NCI-H2081 (cell line): ENCODE data around the gene CAPRIN2.

Experiments
- DNase-seq, 2 experiments: peaks; one replicate each; lab custom pipeline; 2025; lab: John Stamatoyannopoulos, UW

Gene CAPRIN2, protein sequence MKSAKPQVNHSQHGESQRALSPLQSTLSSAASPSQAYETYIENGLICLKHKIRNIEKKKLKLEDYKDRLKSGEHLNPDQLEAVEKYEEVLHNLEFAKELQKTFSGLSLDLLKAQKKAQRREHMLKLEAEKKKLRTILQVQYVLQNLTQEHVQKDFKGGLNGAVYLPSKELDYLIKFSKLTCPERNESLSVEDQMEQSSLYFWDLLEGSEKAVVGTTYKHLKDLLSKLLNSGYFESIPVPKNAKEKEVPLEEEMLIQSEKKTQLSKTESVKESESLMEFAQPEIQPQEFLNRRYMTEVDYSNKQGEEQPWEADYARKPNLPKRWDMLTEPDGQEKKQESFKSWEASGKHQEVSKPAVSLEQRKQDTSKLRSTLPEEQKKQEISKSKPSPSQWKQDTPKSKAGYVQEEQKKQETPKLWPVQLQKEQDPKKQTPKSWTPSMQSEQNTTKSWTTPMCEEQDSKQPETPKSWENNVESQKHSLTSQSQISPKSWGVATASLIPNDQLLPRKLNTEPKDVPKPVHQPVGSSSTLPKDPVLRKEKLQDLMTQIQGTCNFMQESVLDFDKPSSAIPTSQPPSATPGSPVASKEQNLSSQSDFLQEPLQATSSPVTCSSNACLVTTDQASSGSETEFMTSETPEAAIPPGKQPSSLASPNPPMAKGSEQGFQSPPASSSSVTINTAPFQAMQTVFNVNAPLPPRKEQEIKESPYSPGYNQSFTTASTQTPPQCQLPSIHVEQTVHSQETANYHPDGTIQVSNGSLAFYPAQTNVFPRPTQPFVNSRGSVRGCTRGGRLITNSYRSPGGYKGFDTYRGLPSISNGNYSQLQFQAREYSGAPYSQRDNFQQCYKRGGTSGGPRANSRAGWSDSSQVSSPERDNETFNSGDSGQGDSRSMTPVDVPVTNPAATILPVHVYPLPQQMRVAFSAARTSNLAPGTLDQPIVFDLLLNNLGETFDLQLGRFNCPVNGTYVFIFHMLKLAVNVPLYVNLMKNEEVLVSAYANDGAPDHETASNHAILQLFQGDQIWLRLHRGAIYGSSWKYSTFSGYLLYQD

GRCh38 chr12:30754750-30755394 is at the start of gene CAPRIN2:
TSS of gene CAPRIN2 (minus strand) at chr12:30754951. CDS start at chr12:30753520, 1,431 bp downstream.
- DNase-seq = peak; percentile 95

- no peak for DNase-seq
Observed at GRCh38 chr12:30797689-30798088, 42.9 kb upstream of the CAPRIN2 start.

GRCh38 chr12:30796891-30797371 is 42.2 kb upstream of the CAPRIN2 start:
- no peak for DNase-seq

DNA sequence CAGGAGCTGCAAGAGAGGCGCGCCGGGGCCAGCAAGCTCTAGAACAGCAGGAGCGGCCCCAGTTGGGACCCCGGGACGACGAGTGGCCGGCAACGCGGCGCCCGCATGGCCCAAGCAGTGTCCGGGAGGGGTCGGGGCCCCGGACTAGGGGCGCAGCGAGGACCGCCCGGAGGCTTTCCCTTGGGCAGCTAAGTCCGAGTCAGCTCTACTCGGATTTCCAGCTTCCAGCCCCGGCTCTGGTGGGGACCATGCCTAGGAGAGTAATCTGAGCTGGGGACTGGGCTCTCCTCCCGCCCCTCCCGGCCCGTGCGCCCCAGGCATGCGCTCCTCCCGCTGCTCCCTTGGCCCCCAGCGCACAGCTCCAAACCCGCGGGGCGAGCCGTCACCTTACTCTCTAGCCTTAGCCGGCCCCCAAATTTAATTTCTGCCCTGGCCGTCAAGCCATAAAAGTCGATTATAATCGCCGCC is 41.6 kb upstream of the CAPRIN2 start:
- no peak for DNase-seq

DNA sequence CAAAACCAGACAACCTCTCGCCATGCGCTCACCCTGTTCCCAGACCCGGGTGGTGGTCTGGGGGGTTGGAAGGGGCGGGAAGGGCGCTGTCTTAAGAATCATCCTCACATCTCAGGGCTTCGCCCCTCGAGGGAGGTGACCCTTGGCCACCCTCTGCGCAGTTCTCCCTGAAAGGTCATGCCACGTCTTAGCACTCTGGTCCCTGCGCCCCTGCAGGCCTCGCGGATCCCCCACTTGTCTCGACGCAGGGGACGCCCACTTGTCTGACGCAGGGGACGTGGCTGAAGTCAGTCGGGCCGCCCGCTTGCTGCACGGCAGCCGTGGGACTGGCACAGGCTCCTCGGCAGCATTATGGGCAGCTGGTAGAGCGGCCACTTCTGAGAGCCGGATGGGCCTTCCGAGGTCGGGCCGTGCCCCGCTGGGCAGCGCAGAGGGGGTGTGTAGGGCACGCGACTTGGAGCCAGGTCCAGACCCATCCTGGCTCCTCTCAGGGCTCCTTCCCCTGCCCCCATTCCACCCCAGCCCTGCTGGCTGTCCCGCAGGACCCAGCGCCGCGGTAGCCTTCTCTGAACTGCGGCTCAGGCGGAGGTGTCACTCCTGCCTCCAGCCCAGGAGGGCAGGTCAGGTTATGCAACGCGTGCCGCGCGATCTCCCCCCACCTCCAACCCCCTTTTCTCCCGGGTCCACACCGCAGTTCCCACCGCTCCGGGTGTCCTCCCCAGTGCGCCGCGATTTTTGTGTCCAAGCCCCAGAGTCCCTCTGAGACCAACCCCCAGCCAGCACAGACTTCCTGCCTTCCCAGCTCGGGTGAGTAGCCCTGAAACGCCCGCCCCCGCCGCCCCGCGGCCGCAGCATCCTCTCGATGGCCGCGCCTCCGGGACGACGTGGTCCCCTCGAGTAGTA is 40.9 kb upstream of the CAPRIN2 start:
- DNase-seq = peak; percentile 22 to 31

GRCh38 chr12:30794591-30795409 is 40.0 kb upstream of the CAPRIN2 start:
- no peak for DNase-seq

DNA sequence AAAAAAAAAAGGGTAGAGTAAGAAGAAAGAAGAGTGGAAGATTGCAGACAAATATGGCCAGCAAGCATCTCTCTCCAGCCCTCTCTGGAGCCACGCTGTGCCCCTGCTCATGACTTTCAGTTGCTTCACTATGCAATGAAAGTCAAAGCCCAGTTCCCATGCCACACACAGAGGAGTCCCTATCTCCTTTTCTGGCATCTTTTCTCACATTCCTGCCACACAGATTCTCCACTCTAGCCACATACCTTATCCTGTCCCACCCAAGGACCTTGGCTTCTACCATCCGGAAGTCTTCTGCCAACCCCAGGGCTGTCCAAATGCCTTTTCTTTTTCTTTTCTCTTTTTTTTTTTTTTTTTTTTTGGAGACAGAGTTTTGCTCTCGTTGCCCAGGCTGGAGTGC is 39.3 kb upstream of the CAPRIN2 start:
- DNase-seq = no peak

DNA sequence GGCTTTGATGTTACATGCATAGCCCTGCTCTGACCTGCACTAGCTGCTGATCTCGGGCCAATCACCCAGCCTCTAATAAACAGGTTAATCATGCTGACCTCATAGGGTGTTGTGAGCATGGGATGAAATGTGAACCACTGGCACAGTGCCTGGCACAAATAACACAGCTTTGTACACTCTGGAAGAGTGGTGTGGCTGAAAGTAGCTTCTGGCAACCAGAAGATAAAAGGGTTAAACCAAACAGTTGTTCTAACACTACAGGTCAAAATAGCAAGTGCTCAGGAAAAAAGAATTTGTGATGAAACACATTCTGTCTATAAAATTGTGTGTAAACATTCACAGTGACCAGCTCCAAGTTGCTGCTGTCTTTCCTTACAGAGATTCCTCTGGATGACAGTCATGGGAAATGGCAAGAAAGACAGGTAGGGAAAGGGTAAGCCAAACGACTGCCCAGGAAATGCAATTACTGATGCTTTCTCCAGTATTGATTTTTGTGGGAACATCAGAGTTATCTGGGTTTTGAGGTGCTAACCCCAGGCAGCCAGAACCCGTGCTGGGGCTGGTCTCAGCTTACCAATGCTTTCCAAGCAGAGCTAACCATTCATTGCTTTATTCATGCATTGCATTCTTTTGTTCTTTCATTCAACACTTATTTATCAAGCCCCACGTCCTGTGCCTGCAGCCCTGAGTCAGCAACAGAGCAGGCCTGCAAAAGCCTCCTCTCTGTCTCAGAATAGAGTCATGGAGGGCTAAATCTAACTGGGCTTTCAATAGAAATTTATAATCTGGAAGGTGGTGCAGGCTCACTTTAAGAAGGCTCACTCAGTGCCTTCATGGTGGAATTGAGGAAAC is 38.1 kb upstream of the CAPRIN2 start:
- DNase-seq = no peak

GRCh38 chr12:30792085-30792484 is 37.3 kb upstream of the CAPRIN2 start:
- no peak for DNase-seq

- no peak for DNase-seq
Observed at GRCh38 chr12:30788754-30789153, 34.0 kb upstream of the CAPRIN2 start.

GRCh38 chr12:30785630-30786029 is 30.9 kb upstream of the CAPRIN2 start:
- no peak for DNase-seq

DNA sequence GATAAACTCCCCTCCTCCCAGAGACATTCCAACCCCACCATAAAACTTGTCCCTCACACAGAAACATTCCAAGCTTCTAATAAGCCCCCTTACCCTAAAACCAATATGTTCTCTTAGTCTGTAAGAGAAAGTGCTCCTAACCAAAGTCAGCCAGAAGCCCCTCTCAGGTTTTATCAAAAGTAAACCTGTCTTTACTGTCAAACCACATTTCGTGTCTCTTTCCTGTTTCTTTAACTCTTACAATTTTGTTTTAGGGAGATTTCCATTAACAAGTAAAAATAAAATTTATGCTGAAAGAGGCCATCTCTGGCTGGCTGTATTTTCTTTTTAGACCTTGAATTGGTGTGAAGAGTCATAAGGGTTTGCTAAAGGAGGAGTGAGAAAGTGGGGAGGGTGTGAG is 29.8 kb upstream of the CAPRIN2 start:
- DNase-seq = no peak

- no peak for DNase-seq
Observed at GRCh38 chr12:30783946-30784345, 29.2 kb upstream of the CAPRIN2 start.

GRCh38 chr12:30782316-30783173 is 27.8 kb upstream of the CAPRIN2 start:
- no peak for DNase-seq

GRCh38 chr12:30779578-30779977 is 24.8 kb upstream of the CAPRIN2 start:
- DNase-seq = no peak

DNA sequence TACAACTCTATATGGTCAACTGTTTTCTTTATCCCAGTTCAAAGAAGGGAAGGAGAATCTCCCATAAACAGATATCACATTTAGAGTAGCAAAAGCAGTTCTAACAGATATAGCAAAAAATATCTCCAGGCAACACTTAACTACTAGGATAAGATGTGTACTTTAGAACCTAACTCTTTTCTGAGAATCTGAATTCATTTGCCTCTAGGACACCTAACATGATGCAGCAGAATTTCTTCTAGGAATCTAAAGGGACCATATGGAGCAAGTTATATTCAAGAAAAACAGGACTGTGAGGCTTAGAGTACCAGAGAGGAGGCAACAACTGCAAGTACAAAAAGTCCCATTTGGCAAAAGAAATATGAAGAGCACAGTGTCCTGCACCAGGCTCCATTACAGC is 24.4 kb upstream of the CAPRIN2 start:
- DNase-seq = no peak

DNA sequence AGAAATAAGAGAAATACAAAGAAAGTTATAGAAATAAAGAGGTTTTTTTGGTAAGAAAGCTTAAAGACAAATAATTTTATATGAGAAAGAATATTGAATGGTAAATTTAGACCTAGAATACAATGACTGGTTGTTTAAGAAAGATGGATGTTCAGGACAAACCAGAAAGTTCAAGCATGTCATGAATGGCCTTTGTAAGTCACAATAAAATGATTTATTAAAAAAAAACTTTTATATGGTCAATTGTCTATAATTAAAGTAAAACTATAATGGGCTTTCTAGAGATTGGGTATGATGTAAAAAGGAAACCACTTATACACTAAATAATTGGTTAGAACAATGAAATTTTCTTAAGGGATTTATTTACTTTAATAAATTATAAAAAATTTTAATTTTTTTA is 19.8 kb upstream of the CAPRIN2 start:
- no peak for DNase-seq

DNA sequence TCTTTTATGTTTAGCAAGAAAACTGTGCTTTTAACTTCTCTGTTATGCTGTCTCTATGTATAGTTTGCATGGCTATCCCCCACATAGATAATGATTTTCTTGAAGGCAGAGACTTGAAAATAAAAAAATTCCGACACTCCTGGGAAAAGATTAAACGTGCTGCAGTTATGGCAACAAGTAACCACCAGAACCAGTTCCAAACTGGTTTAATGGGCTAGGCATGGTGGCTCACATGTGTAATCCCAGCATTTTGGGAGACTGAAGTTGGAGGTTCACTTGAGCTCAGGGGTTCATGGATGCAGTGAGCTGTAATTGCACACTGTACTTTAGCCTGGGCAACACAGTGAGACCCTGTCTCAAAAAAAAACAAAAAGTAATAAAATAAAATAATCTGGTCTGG is 15.1 kb upstream of the CAPRIN2 start:
- DNase-seq = no peak
